Measurements from ENCODE around the gene RFC3.
"Not testable (repeated sequence)": the region's sequence is repeated elsewhere in the genome, so short reads cannot be mapped to it uniquely, and the experiment has no call there.

Gene RFC3

DNA sequence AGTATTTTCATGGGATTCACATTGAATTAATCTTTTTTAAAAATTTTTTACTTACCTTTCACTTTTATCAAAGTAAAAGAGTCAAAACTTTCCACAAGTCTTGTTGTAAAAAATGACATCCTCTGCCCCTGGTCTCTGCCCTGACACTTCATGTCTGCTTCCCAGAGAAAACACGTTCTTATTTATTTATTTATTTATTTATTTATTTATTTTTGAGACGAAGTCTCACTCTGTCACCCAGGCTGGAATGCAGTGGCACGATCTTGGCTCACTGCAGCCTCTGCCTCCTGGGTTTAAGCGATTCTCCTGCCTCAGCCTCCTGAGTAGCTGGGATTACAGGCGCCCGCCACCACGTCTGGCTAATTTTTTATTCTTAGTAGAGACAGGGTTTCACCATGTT is 5.1 kb upstream of the RFC3 start:
- DNase-seq (ENCODE audit: low read depth) = not testable (repeated sequence)

- no peak for DNase-seq (ENCODE audit: low read depth)
These were observed 2.9 kb upstream of the RFC3 start for GRCh38 chr13:33815011-33815550.

DNA sequence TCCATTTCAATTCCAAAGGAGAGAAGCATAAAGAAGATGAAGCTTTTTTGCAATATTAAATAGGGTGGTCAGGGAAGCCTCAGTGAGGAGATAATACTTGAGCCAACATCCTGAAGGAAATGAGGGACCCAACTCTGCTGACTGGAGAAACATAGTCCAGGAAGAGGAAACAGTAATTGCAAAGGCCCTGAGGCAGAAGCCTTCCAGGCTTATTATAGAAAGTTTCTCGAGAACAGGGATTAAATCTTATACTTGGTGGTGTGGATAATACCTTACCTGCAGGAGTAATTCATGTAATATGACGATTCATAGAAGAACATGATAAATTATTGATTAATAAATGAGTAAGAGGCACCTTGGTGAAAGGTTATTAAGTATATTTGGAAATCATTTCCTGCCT is 1.0 kb upstream of the RFC3 start:
- no peak for DNase-seq (ENCODE audit: low read depth)

GRCh38 chr13:33817513-33817900 is 442 bp upstream of the RFC3 start:
- no peak for DNase-seq (ENCODE audit: low read depth)

DNA sequence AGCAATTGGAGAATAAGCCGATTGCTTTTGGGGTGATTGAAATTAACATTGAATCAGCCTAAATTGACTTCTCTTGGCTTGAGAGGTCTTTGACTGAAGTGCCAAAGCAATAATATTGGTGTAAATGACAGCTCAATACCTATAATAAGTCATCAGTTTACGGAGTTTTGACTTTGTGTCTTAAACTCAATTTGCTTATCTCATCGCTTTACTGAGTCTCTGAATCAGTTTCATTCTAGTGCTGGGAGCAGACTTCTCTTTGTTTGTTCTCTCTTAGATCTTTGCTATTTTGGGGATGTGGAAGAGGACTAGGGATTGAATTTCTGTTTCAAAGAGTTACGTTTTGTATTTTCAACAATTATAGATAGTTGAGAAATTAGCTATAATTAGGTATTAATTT is 7.1 kb downstream of the RFC3 start:
- no peak for DNase-seq (ENCODE audit: low read depth)

GRCh38 chr13:33827139-33827538 is 9.2 kb downstream of the RFC3 start:
- no peak for DNase-seq (ENCODE audit: low read depth)

- DNase-seq (ENCODE audit: low read depth) = no peak
These were observed 10.6 kb downstream of the RFC3 start for GRCh38 chr13:33828431-33829129.

GRCh38 chr13:33832872-33833271 is 14.9 kb downstream of the RFC3 start:
- no peak for DNase-seq (ENCODE audit: low read depth)

DNA sequence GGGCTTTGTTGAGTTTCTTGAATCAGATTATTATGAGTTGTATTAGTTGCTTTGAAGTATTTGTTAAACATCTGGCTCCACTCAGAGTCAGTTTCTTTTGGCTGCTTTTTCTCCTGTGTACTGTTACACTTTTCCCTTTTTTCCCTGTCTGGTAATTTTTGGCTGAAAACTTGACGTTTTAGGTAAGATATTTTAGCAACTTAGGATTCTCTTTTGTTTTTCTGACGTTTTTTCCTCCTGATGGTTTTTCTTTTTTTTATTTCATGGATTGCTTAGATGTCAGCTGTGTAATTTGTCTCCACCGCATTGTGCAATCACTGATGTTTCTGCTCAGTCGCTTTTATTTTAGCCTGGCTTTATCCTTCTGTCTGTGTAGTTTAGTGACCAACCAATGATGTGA is 20.7 kb downstream of the RFC3 start:
- no peak for DNase-seq (ENCODE audit: low read depth)

DNA sequence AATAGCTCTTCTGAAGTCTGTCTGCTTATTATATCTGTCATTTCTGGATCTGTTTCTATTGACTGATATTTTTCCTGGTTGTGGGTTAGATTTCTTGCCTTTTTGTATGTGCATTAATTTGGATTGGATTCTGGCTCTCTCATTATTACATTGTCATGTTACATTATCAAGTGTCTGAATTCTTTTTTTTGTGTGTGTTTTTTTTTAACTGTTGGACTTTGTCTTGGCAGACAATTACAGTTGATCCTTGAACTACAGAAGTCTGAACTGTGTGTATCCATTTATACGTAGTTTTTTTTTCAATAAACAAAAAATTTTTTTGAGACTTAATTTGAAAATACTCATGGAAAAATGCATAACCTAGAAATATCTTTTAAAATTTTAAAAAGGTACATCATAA is 22.5 kb downstream of the RFC3 start:
- DNase-seq (ENCODE audit: low read depth) = no peak

GRCh38 chr13:33842207-33842606 is 24.3 kb downstream of the RFC3 start:
- DNase-seq (ENCODE audit: low read depth) = no peak

DNA sequence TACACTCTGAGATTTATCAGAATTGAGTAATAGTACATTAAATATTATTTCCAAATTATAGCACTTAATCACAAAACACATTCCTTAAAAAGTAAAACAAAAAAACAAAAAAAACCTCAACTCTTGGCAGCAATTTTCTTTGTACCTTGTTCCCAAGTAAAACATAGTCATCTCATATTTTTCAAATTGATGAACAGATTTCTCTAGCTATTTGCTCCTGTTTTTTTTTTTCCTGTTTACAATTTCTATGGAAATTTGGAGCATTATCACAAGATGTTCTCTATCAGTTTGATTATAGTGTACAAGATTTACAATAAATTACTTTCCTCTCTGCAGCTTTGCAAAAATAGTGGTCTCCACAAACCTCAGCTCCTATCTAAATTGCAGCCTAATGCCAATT is 25.0 kb downstream of the RFC3 start:
- DNase-seq (ENCODE audit: low read depth) = no peak

- no peak for DNase-seq (ENCODE audit: low read depth)
These were observed 27.8 kb downstream of the RFC3 start for GRCh38 chr13:33845572-33846302.

DNA sequence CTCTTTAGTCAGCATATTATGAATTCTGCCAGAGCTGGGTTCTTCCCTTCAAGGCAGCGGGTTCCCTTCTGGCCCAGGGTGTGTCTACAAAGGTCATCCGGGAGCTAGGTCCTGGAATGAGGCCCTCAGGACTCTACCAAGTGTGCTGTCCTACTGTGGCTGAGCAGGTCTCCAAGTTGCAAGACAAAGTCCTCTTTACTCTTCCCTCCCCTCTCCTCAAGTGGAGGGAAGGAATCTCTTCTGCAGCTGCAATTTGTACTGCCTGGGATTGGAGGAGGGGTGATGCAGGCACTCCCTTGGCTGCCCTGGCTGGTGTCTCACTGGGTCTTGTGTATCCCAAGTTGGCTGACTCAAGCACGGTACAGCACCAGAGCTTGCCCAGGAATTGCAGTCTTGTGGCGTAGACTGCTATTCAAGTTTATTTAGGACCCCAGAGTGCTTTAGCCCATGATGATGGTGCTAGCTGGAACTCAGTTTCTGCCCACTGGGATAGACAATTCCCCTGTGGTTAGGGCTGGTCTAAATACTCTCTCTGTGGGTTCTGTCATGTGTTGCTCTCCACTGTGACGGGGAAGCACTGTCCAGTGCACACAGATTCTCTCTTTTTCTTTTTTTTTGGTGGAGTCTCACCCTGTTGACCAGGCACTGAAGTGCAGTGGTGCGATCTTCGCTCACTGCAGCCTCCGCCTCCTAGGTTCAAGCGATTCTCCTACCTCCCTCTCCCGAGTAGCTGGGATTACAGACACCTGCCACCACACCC is 28.5 kb downstream of the RFC3 start:
- DNase-seq (ENCODE audit: low read depth) = no peak

DNA sequence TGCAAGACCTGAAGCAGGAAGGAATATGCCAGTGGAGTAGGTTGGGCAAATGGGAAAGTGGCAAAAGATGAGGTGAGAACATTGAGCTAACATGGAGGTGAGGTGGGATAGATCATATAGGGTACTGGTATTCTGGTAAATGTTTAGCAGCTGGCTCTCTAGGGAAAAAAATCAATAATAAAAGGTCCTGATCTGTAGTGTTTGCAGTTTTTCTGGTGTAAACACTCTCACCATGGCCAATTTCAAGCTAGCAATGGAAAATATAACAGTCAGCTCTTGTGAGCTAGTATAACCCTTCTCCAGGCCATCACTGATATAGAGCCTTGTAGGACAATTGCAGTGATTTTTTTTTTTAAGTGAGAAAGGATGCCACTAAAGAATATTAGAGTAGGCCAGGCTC is 31.3 kb downstream of the RFC3 start:
- DNase-seq (ENCODE audit: low read depth) = no peak

DNA sequence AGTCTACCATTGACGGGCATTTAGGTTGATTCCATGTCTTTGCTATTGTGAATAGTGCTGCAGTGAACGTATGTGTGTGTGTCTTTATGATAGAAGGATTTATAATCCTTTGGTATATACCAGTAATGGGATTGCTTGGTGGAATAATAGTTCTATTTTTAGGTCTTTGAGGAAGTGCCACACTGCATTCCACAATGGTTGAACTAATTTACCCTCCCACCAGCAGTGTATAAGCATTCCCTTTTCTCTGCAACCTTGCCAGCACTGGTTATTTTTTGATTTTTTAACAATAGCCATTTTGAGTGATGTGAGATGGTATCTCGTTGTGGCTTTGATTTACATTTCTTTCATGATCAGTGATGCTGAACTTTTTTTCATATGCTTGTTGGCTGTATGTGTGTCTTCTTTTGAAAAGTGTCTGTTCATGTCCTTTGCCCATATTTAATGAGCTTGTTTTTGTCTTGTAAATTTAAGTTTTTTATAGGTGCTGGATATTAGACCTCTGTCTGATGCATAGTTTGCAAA is 37.5 kb downstream of the RFC3 start:
- no peak for DNase-seq (ENCODE audit: low read depth)

GRCh38 chr13:33859691-33860303 is 41.8 kb downstream of the RFC3 start:
- no peak for DNase-seq (ENCODE audit: low read depth)

DNA sequence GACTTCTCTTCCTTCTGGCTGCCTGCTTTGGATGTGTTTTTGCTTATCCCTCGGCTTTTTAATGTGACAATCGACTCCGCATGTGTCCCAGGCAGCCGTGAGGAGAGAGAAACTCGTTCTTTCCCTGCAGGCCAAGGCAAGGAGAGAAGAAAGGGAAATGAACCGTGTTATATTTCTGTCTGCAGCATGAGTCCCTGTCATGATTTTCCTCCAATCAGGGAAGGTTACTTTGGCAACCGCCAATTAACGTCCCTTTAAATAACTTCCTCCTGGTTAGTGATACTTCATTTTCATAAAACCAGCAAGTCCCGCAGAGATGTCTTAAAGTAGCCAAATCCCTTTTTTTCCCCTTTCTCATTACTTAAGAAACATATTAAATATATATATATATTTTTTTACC is 42.6 kb downstream of the RFC3 start:
- DNase-seq (ENCODE audit: low read depth) = no peak

DNA sequence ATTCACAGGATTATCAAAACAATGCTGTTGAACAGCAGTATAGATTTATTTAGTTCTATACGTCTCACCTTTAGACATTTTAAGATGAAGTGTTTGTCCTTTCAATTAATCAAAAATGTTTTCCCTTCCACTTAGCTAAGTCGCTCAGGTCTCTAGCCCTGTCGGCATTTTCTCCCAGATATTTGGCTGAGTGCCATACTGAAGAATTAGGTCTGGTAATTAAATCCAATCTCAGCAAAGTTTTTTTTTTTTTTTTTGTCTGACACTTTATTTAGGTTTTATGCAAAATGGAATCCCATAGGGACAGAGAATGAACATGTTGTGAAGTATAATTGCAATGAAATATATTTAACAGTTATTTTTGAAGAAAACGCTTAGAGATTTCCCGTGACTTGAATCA is 44.1 kb downstream of the RFC3 start:
- no peak for DNase-seq (ENCODE audit: low read depth)

DNA sequence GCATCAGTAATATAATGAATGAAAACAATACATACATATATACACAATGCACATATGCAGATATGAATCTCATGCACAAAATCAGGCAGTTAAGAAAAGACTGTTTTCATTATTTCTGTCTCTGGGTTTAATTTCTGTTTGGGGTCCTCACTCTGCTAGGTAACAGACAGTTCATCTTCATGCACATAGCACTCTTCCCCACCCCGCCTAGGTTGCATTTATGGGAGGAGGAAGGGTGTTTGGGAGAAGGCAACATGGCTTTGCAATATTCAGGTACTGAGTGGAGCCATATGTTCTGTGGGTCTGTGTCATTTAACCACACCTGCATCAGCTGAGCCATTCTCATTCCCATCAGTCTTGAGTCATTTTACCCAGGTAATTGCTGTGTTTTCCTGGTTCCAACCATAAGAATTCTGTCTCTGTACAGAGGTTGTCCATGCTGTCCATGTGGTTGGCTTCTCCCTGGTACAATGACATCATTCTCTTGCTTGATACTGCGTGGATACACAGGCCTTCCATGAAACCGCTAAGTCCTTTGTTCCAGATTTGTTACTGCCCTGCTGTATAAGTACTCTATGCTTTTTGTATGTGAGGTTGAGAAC is 45.3 kb downstream of the RFC3 start:
- DNase-seq (ENCODE audit: low read depth) = no peak

GRCh38 chr13:33865945-33866344 is 48.0 kb downstream of the RFC3 start:
- DNase-seq (ENCODE audit: low read depth) = no peak

GRCh38 chr13:33867472-33867871 is 49.5 kb downstream of the RFC3 start:
- DNase-seq (ENCODE audit: low read depth) = no peak

Data from stimulated activated CD8-positive, alpha-beta memory T cell treated with anti-CD3 and anti-CD28 coated beads, Interleukin-12 subunit alpha, Interleukin-12 subunit beta, amount 100 ng/mL, for 1 hour (primary cell).